Smooth muscle cell of the brain vasculature (primary cell): ENCODE data around the gene COLGALT1.
"Not testable (repeated sequence)": the region's sequence is repeated elsewhere in the genome, so short reads cannot be mapped to it uniquely, and the experiment has no call there.

Experiments
- DNase-seq: peaks from one replicate; pipeline ENCODE4 v3.0.0-alpha.2; 2012; ENCODE audit warnings: low read depth, low spot score

COLGALT1 gene

GRCh38 chr19:17560205-17560595 lies 4.8 kb downstream of the COLGALT1 start:
- peak; percentile 45 for DNase-seq

- no peak for DNase-seq
These were observed 6.6 kb downstream of the COLGALT1 start for GRCh38 chr19:17562097-17562496.

DNA sequence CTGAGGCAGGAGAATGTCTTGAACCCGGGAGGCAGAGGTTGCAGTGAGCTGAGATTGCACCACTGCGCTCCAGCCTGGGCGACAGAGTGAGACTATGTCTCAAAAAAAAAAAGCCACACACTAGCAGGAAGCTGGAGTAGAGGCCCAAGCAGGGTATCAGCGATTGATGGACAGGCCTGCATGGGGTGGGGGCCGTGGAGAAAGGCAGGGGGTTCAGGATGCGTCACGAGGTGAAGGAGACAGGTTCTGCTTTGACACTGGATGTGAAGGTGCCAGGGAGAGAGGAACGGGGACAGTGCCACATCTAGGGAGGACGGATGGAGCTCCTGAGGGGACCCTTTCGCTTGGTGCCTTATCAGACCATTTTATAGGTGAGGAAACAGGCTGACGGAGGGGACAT lies 7.1 kb downstream of the COLGALT1 start:
- no peak for DNase-seq

- DNase-seq: no peak
These were observed 9.3 kb downstream of the COLGALT1 start for GRCh38 chr19:17564781-17565180.

DNA sequence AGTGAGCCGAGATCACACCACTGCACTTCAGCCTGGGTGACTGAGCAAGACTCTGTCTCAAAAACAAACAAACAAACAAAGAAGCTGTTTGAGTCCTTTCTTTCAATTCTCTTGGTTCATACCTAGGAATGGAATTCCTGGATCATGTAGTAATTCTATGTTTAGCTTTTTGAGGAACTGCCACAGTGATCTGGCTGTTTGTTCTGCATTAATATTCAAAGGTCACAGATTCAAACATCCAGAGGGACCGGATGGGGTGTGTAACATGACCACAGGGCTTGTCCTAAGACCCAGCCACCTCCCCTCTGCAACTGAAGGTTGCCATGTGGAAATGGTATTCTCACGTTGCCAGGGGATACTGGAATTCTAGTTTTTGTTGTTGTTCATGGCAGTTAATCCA lies 10.2 kb downstream of the COLGALT1 start:
- no peak for DNase-seq

- DNase-seq: no peak
These were observed 12.5 kb downstream of the COLGALT1 start for GRCh38 chr19:17567940-17568339.

GRCh38 chr19:17570291-17570690 lies 14.8 kb downstream of the COLGALT1 start:
- not testable (repeated sequence) for DNase-seq

GRCh38 chr19:17570791-17571190 lies 15.3 kb downstream of the COLGALT1 start:
- no peak for DNase-seq

DNA sequence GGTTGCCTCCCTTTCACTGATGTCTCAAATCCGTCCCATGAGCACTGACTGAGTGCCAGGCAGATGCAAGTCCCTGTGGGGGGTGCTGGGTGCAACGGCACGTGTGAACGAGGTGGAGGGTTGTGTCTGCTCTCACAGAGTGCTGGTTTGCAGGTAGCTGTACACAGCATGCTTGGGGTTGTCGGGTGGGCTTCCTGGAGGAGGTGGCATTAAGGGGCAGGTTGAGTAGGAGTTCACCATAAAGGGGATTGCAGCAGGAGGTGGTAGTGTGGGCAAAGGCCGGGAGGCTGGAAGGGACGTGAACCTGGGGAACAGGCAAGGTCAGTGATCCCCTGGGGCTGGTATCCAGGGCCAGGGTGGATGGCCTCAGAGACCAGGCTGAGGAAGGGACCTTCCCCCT lies 17.2 kb downstream of the COLGALT1 start:
- no peak for DNase-seq

GRCh38 chr19:17575871-17576757 lies 20.7 kb downstream of the COLGALT1 start:
- DNase-seq: no peak

- no peak for DNase-seq
These were observed 21.5 kb downstream of the COLGALT1 start for GRCh38 chr19:17576758-17577456.

- DNase-seq: no peak
These were observed 22.1 kb downstream of the COLGALT1 start for GRCh38 chr19:17577457-17578097.

DNA sequence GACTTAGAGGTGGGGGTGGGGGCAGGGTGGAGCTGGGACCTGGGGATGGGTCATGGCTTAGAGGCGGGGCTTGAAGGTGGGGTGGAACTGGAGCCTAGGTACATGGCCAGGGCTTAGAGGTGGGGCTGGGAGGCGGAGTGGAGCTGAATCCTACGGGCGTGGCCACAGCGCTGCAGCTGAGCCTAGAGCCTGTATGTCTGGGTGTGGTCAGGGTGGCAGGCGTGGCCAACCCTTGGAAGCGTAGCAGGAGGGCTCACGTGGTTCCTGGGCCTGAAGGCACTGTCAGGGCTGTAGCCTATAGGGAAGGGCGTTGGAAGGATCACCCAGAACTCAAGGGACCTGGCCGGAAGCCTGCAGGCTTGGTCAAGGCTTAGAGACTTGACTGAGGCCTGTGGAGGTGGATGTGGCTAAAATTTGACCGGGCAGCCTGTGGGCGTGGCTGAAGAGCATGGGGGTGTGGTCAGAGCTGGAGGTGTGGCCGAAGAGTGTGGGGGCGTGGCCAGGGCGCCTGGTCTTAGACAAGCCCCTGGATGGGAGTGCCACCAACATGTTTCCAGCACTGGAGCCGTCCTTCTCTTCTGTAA lies 24.3 kb downstream of the COLGALT1 start:
- no peak for DNase-seq

DNA sequence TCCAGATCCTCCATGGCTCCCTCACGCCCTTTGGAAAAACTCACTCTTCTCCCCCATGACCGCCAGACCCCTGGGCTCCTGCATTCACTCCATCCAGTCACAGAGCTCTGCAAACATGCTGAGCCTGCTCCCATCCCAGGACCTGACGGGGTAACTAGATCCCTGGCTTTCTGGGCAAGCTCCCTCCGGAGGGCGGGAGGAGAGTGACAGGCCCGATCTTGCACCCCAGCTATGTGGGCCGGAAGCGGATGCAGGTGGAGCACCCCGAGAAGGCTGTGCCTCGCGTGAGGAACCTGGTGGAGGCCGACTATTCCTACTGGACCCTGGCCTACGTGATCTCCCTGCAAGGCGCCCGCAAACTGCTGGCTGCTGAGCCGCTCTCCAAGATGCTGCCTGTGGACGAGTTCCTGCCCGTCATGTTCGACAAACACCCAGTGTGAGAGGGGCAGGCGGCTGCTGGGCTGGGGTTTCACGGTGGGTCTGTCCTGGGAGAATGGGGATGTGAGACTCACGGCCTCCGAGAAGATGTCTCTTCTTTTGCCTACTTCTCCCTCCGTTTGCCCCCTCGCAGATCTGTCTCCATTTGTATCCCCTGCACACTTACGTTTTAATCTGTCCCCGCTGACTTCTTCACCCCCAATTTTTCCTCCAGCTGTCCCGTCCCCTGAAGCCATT lies 25.2 kb downstream of the COLGALT1 start:
- DNase-seq: no peak

DNA sequence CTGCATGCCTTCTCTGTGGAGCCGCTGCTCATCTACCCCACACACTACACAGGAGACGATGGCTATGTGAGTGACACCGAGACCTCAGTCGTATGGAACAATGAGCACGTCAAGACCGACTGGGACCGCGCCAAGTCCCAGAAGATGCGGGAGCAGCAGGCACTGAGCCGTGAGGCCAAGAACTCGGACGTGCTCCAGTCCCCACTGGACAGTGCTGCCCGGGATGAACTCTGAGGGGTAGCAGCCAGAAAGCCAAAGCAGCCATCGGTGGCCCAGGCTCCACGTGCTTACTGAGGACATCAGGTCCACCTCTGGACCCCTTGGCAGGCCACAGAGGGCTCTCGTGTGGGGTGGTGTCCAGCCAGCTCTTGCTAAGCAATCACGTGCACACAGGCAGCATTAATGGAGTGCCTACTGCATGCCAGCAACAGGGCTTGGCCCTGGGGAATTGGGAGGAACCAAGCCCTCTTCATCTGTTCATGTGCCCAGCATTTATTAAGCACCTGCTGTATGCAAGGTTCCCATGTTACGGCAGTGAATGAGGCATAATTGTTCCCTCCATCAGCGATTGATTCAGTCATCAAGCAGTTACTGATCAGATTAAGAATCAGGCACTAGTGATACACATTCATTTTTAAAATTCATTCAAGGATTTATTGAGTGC lies 25.9 kb downstream of the COLGALT1 start:
- DNase-seq: no peak

DNA sequence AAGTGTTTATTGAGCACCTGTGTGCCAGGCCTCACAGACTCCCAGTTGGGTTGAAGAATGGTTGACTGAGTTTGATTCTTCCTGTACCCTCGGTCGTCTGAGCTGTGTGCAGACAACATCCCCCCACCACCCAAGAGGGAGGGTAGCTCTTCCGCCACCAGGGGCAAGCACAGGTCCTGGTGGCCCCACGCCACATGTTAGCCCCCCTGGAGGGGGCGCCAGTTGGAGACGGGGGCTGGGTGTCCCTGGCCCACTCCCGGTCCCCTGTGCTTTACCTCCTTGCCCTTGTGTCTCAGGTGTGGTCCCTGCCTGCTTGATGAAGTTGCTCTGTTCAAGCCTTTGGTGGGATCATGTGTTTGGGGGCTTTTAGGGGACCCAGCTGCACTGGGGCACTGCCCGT lies 27.2 kb downstream of the COLGALT1 start:
- DNase-seq: no peak

DNA sequence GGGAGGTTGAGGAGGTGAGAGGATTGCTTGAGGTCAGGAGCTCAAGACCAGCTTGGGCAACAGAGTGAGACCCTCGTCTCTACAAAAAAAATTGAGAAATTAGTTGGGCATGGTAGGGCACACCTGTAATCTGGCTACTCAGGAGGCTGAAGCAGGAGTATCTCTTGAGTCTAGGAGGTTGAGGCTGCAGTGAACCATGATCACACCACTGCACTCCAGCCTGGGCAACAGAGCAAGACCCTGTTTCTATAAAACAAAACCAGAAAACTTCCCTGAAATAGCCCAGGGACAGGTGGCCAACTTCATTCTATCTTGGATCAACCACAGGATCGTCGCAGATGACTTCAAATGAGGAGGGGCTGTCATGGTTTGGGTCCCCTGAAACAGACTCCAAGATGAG lies 28.7 kb downstream of the COLGALT1 start:
- no peak for DNase-seq

GRCh38 chr19:17585395-17585794 lies 29.9 kb downstream of the COLGALT1 start:
- DNase-seq: not testable (repeated sequence)

- DNase-seq: no peak
These were observed 35.4 kb downstream of the COLGALT1 start for GRCh38 chr19:17590866-17591265.

GRCh38 chr19:17594296-17594695 lies 38.8 kb downstream of the COLGALT1 start:
- DNase-seq: not testable (repeated sequence)

DNA sequence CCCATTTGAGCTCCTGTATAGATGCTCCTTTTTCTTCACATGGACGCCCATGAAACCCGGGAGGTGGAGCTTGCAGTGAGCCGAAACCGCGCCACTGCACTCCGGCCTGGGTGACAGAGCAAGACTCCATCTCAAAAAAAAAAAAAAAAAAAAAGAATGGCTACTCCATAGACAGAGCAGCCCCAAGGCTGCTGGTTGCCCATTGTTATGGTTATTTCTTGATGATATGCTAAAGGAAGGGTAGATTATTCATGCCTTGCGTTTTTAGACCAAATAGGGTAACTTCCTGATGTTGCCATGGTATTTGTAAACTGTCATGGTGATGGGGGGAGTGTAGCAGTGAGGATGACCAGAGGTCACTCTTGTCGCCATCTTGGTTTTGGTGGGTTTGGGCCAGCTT lies 42.6 kb downstream of the COLGALT1 start:
- not testable (repeated sequence) for DNase-seq
